ENCODE results near the gene CCDC61.

GRCh38 chr19:45995715-45996385, 583 bp downstream of the CCDC61 start:
- TF ChIP-seq CTCF (IDR thresholded peaks at IDR 0.05; ENCODE audit: borderline replicate concordance, extremely low read depth, low read length, poor library complexity, severe bottlenecking), result no peak
- TF ChIP-seq EZH2 (IDR thresholded peaks at IDR 0.05; ENCODE audit: borderline replicate concordance, low read depth, low read length, severe bottlenecking), result no peak
